Gastrocnemius medialis (tissue), 4 donors: ENCODE results near the gene ZC3H18.

Experiments
- POLR2A ChIP-seq, 2 donors: fragments of 450-650 bp; IDR thresholded peaks; one replicate each; pipeline ENCODE4 v1.6.1; 2017; ENCODE audit warnings: antibody characterized with exemption in 2 of 2, mild to moderate bottlenecking in 2 of 2, moderate library complexity in 2 of 2
- TF ChIP-seq, protein P1 (sequence below), 5 experiments: fragments of 450-650 bp in 3 of 5; fragments of 200-600 bp in 2 of 5; sonication (generic) in 2 of 5; IDR thresholded peaks in 4 of 5; conservative IDR thresholded peaks in 1 of 5; 1 replicate in 4 of 5; 2 replicates in 1 of 5; pipeline ENCODE4 v1.5.1; 2016 to 2019; ENCODE audit warnings: antibody characterized with exemption in 5 of 5, mild to moderate bottlenecking in 3 of 5, moderate library complexity in 3 of 5

- no peak for TF ChIP-seq POLR2A (IDR thresholded peaks at IDR 0.05)
- TF ChIP-seq, protein P1, sequence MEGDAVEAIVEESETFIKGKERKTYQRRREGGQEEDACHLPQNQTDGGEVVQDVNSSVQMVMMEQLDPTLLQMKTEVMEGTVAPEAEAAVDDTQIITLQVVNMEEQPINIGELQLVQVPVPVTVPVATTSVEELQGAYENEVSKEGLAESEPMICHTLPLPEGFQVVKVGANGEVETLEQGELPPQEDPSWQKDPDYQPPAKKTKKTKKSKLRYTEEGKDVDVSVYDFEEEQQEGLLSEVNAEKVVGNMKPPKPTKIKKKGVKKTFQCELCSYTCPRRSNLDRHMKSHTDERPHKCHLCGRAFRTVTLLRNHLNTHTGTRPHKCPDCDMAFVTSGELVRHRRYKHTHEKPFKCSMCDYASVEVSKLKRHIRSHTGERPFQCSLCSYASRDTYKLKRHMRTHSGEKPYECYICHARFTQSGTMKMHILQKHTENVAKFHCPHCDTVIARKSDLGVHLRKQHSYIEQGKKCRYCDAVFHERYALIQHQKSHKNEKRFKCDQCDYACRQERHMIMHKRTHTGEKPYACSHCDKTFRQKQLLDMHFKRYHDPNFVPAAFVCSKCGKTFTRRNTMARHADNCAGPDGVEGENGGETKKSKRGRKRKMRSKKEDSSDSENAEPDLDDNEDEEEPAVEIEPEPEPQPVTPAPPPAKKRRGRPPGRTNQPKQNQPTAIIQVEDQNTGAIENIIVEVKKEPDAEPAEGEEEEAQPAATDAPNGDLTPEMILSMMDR (IDR thresholded peaks at IDR 0.05 in 4 of 5, conservative IDR thresholded peaks at IDR 0.05 in 1 of 5) = no peak
Measured at GRCh38 chr16:88591577-88592021, 21.4 kb downstream of the ZC3H18 start.
